ENCODE results near the gene TEPSIN. TPM values are rescaled to one million over a fixed set of nuclear protein-coding genes. Genes with fewer than 3 reads are reported as not detected.

Gene TEPSIN
- total and polyA plus RNA-seq, 2 of the 8 experiments (the other 6 are each of a cell fraction or from before 2014, with no cell fraction given) = 22.9 to 28.0 TPM

- H3K9ac ChIP-seq (replicated peaks in 1 of 4; ENCODE audit: extremely low read depth in 1 of 4, low read depth in 3 of 4, low read length in 3 of 4) = no peak overlapping the region
- POLR2A ChIA-PET (ENCODE audit: partially characterized antibody) = interaction anchor here (1.3 kb wide), 1 partner anchor 10 kb away, joined by 3 read pairs; no protein-coding TSS in a partner anchor
- H2BK15ac ChIP-seq (ENCODE audit: low read length) = no peak overlapping the region
- no peaks in the 10 kb centered on the region for H3K27me3 ChIP-seq (replicated peaks in 1 of 4; ENCODE audit: control insufficient read depth in 3 of 4, extremely low read depth in 1 of 4, insufficient read depth in 3 of 4, low read length in 3 of 4)
- peaks cover 0 to 3% of the 10 kb centered on the region in 2 experiments for H4K20me1 ChIP-seq (replicated peaks in 1 of 2; ENCODE audit: control insufficient read depth in 1 of 2, insufficient read depth in 2 of 2, low read length in 2 of 2)
- no peaks in the 10 kb centered on the region for H3K79me1 ChIP-seq (ENCODE audit: low read depth, low read length)
- 97% methylated on average over 19 of the region's 19 CpGs; no CpG with 5 or more reads in 1 of the 2 experiments for WGBS, 2 experiments (ENCODE audit: extremely low coverage in 1 of 2, insufficient coverage in 1 of 2, insufficient read length in 1 of 2, insufficient replicate concordance in 2 of 2, low coverage in 1 of 2, low lambda C conversion rate in 2 of 2, missing lambda C conversion rate in 1 of 2)
- H2BK20ac ChIP-seq (ENCODE audit: low read length) = no peak overlapping the region
- CTCF ChIA-PET (ENCODE audit: partially characterized antibody) = interaction anchor here (0.7 to 3.2 kb wide), 3 partner anchors 21 to 61 kb away, joined by 3 to 13 read pairs (median 5); no protein-coding TSS in a partner anchor
- H2AFZ ChIP-seq (ENCODE audit: low read length) = no peak overlapping the region
- no peak overlapping the region for H3K14ac ChIP-seq (ENCODE audit: insufficient read length)
- no peak overlapping the region for H3K18ac ChIP-seq (ENCODE audit: extremely low read depth, low read length)
- TF ChIP-seq, protein P1, sequence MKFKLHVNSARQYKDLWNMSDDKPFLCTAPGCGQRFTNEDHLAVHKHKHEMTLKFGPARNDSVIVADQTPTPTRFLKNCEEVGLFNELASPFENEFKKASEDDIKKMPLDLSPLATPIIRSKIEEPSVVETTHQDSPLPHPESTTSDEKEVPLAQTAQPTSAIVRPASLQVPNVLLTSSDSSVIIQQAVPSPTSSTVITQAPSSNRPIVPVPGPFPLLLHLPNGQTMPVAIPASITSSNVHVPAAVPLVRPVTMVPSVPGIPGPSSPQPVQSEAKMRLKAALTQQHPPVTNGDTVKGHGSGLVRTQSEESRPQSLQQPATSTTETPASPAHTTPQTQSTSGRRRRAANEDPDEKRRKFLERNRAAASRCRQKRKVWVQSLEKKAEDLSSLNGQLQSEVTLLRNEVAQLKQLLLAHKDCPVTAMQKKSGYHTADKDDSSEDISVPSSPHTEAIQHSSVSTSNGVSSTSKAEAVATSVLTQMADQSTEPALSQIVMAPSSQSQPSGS (IDR thresholded peaks at IDR 0.05; ENCODE audit: low read length) = no peak
- TF ChIP-seq RFX5 (IDR thresholded peaks at IDR 0.05; ENCODE audit: borderline replicate concordance, low read depth, low read length) (no peak), CTBP2 (IDR thresholded peaks at IDR 0.05; ENCODE audit: borderline replicate concordance, insufficient read depth, insufficient read length, low read length) (no peak), BRCA1 (IDR thresholded peaks at IDR 0.05; ENCODE audit: low read depth, low read length) (no peak), CREB1 (IDR thresholded peaks at IDR 0.05) (no peak), CHD1 (IDR thresholded peaks at IDR 0.05; ENCODE audit: low read depth, low read length) (no peak), RXRA (IDR thresholded peaks at IDR 0.05; ENCODE audit: insufficient read depth, low read depth, low read length) (no peak), FOSL1 (IDR thresholded peaks at IDR 0.05; ENCODE audit: insufficient read depth, low read depth, low read length) (no peak), YY1 (IDR thresholded peaks at IDR 0.05; ENCODE audit: low read depth, low read length) (no peak), BCL11A (IDR thresholded peaks at IDR 0.05; ENCODE audit: low read depth in 2 of 2, low read length in 2 of 2) (no peak)
- H4K5ac ChIP-seq (ENCODE audit: insufficient read length, low read depth, low read length) = no peak overlapping the region
- DNase-seq (ENCODE audit: low read depth in 1 of 2, low spot score in 2 of 2) (no peak), FAIRE-seq (no peak)
- peaks cover 0 to 5% (median under 1%) of the 10 kb centered on the region in 4 experiments; a peak in 2 of 7 replicates for H3K4me1 ChIP-seq (replicated peaks in 1 of 4; ENCODE audit: control insufficient read depth in 3 of 4, insufficient read depth in 4 of 4, low read length in 3 of 4)
- no peaks in the 10 kb centered on the region; a peak in 1 of 4 replicates for H3K9me3 ChIP-seq (ENCODE audit: insufficient read depth in 2 of 2, low read depth in 1 of 2, low read length in 1 of 2)
- H3K79me2 ChIP-seq (ENCODE audit: control insufficient read depth in 1 of 2, insufficient read depth in 2 of 2, low read length in 2 of 2) = no peaks in the 10 kb centered on the region
- no peak overlapping the region for H3K4me3 ChIP-seq (ENCODE audit: extremely low read depth in 1 of 4, insufficient read depth in 2 of 4, low read depth in 3 of 4, low read length in 4 of 4)
- H2BK12ac ChIP-seq (ENCODE audit: low read depth, low read length) = no peak overlapping the region
- H4K91ac ChIP-seq (replicated peaks; ENCODE audit: insufficient read length, low read length) = no peak overlapping the region
- H3K36me3 ChIP-seq (ENCODE audit: control insufficient read depth in 2 of 4, insufficient read depth in 4 of 4, low read length in 3 of 4) = no peaks in the 10 kb centered on the region
- no peak overlapping the region for H3K56ac ChIP-seq (replicated peaks; ENCODE audit: insufficient read length, low read depth, low read length)
- H3K27ac ChIP-seq (ENCODE audit: low read depth, low read length) = no peak overlapping the region
- no peak overlapping the region for H2AK5ac ChIP-seq (ENCODE audit: low read depth, low read length)
- no peak overlapping the region for H2BK5ac ChIP-seq (ENCODE audit: low read depth, low read length)
- H3K23ac ChIP-seq (ENCODE audit: insufficient read length) = no peak overlapping the region
- H4K8ac ChIP-seq (ENCODE audit: extremely low read depth, insufficient read depth, low read length) = no peak overlapping the region; the same call in 1 of the 2 replicates
- H3K4me2 ChIP-seq (ENCODE audit: insufficient read depth in 1 of 2, low read depth in 2 of 2, low read length in 2 of 2) = no peak overlapping the region
- no peaks in the 10 kb centered on the region for H3K23me2 ChIP-seq (ENCODE audit: low read depth, low read length)
- H2BK120ac ChIP-seq (replicated peaks; ENCODE audit: low read depth, low read length) = no peak overlapping the region
- H3K4ac ChIP-seq (replicated peaks; ENCODE audit: insufficient read length, low read depth, low read length) = no peak overlapping the region
These were observed 57.1 kb downstream of the TEPSIN start for GRCh38 chr17:81181811-81182185.

Data from H1 (cell line).